Stimulated activated CD4-positive, alpha-beta T cell treated with anti-CD3 and anti-CD28 coated beads, Interleukin-1b, Interleukin-23, amount 100 ng/mL, for 1 hour (primary cell): ENCODE results near the gene TM9SF3.
"Not testable (repeated sequence)": the region's sequence is repeated elsewhere in the genome, so short reads cannot be mapped to it uniquely, and the experiment has no call there.

Source experiments
- DNase-seq, 2 donors: peaks; one replicate each; pipeline ENCODE4 v3.0.0-alpha.2; 2020; ENCODE audit warnings: low read depth in 2 of 2

Gene TM9SF3

GRCh38 chr10:96600337-96600736 lies 13.5 kb upstream of the TM9SF3 start:
- DNase-seq, result no peak

- DNase-seq, result no peak
These were observed 12.0 kb upstream of the TM9SF3 start for GRCh38 chr10:96598846-96599245.

GRCh38 chr10:96596422-96597407 lies 9.9 kb upstream of the TM9SF3 start:
- DNase-seq, result no peak

GRCh38 chr10:96595741-96596140 lies 8.9 kb upstream of the TM9SF3 start:
- DNase-seq, result no peak

- DNase-seq, result no peak
These were observed 5.1 kb upstream of the TM9SF3 start for GRCh38 chr10:96591946-96592345.

GRCh38 chr10:96588616-96589419 lies 2.0 kb upstream of the TM9SF3 start:
- no peak for DNase-seq

GRCh38 chr10:96588060-96588554 lies 1.3 kb upstream of the TM9SF3 start:
- no peak for DNase-seq

GRCh38 chr10:96587264-96588059 lies 650 bp upstream of the TM9SF3 start:
- no peak for DNase-seq

GRCh38 chr10:96585736-96586418 lies 935 bp downstream of the TM9SF3 start:
- peak in 1 of 2 donors; percentile 8 for DNase-seq

- no peak for DNase-seq
These were observed 2.3 kb downstream of the TM9SF3 start for GRCh38 chr10:96584474-96584873.

- no peak for DNase-seq
These were observed 2.8 kb downstream of the TM9SF3 start for GRCh38 chr10:96584035-96584434.

GRCh38 chr10:96579133-96579532 lies 7.7 kb downstream of the TM9SF3 start:
- no peak for DNase-seq

GRCh38 chr10:96578633-96579032 lies 8.2 kb downstream of the TM9SF3 start:
- DNase-seq, result no peak

- DNase-seq, result no peak
These were observed 8.8 kb downstream of the TM9SF3 start for GRCh38 chr10:96578022-96578421.

GRCh38 chr10:96577069-96577468 lies 9.7 kb downstream of the TM9SF3 start:
- DNase-seq, result no peak

- no peak for DNase-seq
These were observed 10.4 kb downstream of the TM9SF3 start for GRCh38 chr10:96576277-96576980.

GRCh38 chr10:96574564-96574963 lies 12.2 kb downstream of the TM9SF3 start:
- DNase-seq, result not testable (repeated sequence)

- no peak for DNase-seq
These were observed 13.8 kb downstream of the TM9SF3 start for GRCh38 chr10:96573036-96573435.

- no peak for DNase-seq
These were observed 15.5 kb downstream of the TM9SF3 start for GRCh38 chr10:96570983-96571964.
